K562 (cell line): ENCODE results near the gene GP1BB. TPM values are rescaled to one million over a fixed set of nuclear protein-coding genes. Genes with fewer than 3 reads are reported as not detected.

Experiments
- CHD2 ChIP-seq: IDR thresholded peaks from 2 replicates; pipeline ENCODE4 v1.6.1; 2011; ENCODE audit warnings: low read depth, low read length
- HCFC1 ChIP-seq: IDR thresholded peaks from 2 replicates; pipeline ENCODE4 v1.6.1; 2012; ENCODE audit warnings: low read depth, low read length, improper control_type of control experiment
- HDAC8 ChIP-seq: fragments of 450-650 bp; IDR thresholded peaks from 2 replicates; pipeline ENCODE4 v1.6.1; 2016; ENCODE audit warnings: mild to moderate bottlenecking, missing genetic modification characterization, moderate library complexity, missing compliant biosample characterization
- JUN ChIP-seq, 2 experiments: sonication (generic) in 1 of 2; formaldehyde crosslinking in 1 of 2; IDR thresholded peaks; 2 replicates each; pipeline versions ENCODE4 v1.6.1 to v1.8.0; 2012 to 2022; ENCODE audit warnings: borderline replicate concordance in 2 of 2, mild to moderate bottlenecking in 2 of 2, improper control_type of control experiment in 1 of 2, low read depth in 1 of 2, low read length in 1 of 2, missing genetic modification reagents in 1 of 2
- MYC ChIP-seq, 2 experiments: fragments of 250-450 bp in 1 of 2; sonication (Bioruptor Pico) in 1 of 2; IDR thresholded peaks; 2 replicates each; pipeline versions ENCODE4 v1.5.1 to v1.6.1; 2012 to 2021; ENCODE audit warnings: low read depth in 2 of 2, borderline replicate concordance in 1 of 2, improper control_type of control experiment in 1 of 2, low read length in 1 of 2, mild to moderate bottlenecking in 1 of 2, moderate library complexity in 1 of 2
- POLR2G ChIP-seq: fragments of 200-400 bp; formaldehyde crosslinking; IDR thresholded peaks from 2 replicates; pipeline ENCODE4 v1.6.1; 2017; ENCODE audit warnings: low read depth, mild to moderate bottlenecking, antibody characterized with exemption, low read length, moderate library complexity
- SAP30 ChIP-seq: fragments of 200-600 bp; sonication (generic); IDR thresholded peaks from 2 replicates; pipeline ENCODE4 v1.6.1; 2012; ENCODE audit warnings: borderline replicate concordance, low read depth, mild to moderate bottlenecking, moderate library complexity, low read length, control low read depth, inconsistent platforms; ENCODE audit not compliant: insufficient read depth, poor library complexity, severe bottlenecking
- SIRT6 ChIP-seq: IDR thresholded peaks from one replicate; pipeline ENCODE4 v1.6.1; 2012; ENCODE audit warnings: low read depth, mild to moderate bottlenecking, control low read depth, inconsistent platforms, low read length, moderate library complexity
- THAP12 ChIP-seq: fragments of 250-450 bp; sonication (Bioruptor Pico); IDR thresholded peaks from 2 replicates; pipeline ENCODE4 v1.9.0; 2021; ENCODE audit warnings: mild to moderate bottlenecking, inconsistent platforms
- ZBTB43 ChIP-seq: sonication (generic); formaldehyde crosslinking; IDR thresholded peaks from 2 replicates; pipeline ENCODE4 v1.8.0; 2023; ENCODE audit warnings: mild to moderate bottlenecking, missing genetic modification reagents
- ZHX1 ChIP-seq: fragments of 150-350 bp; conservative IDR thresholded peaks from 2 replicates; pipeline ENCODE4 v1.6.1; 2014; ENCODE audit warnings: low read length
- ZKSCAN1 ChIP-seq: fragments of 150-350 bp; IDR thresholded peaks from 2 replicates; pipeline ENCODE4 v1.6.1; 2016; ENCODE audit warnings: low read depth, low read length
- ZNF124 ChIP-seq: sonication (generic); formaldehyde crosslinking; IDR thresholded peaks from 2 replicates; pipeline ENCODE4 v1.8.1; 2022; ENCODE audit warnings: missing genetic modification reagents
- ZNF511 ChIP-seq: sonication (generic); formaldehyde crosslinking; IDR thresholded peaks from 2 replicates; pipeline ENCODE4 v1.8.0; 2022; ENCODE audit warnings: mild to moderate bottlenecking, missing genetic modification reagents
- ZNF589 ChIP-seq: fragments of 200-800 bp; sonication (Bioruptor generic); IDR thresholded peaks from 2 replicates; pipeline ENCODE4 v1.6.1; 2016; ENCODE audit warnings: low read depth, missing genetic modification characterization, missing compliant biosample characterization
- polyA plus RNA-seq, 8 experiments: library from polyadenylated mRNA; depleted of rRNA in 4 of 8; stranded (reverse) in 5 of 8; unstranded in 3 of 8; fragments of >200 nt; fragmentation: Nextera tagmentation in 2 of 8; fragmentation: Illumina TruSeq in 1 of 8; extraction: Ambion mirVana in 2 of 8; extraction: Trizol in 1 of 8; gene quantifications; 2 replicates each; pipeline versions ENCODE4 v1.2.1 to v1.2.3, GENCODE V29; 2011 to 2014; ENCODE audit warnings: inconsistent platforms in 1 of 8, missing spikeins in 1 of 8
- total RNA-seq, 7 experiments: library from RNA; depleted of rRNA in 6 of 7; stranded (reverse); fragments of >200 nt in 6 of 7; fragmentation: Illumina TruSeq in 2 of 7; extraction: Trizol in 2 of 7; gene quantifications; 2 replicates each; pipeline versions ENCODE4 v1.2.1 to v1.2.3, GENCODE V29; 2011 to 2021; ENCODE audit warnings: low replicate concordance in 1 of 7

GP1BB gene
- total and polyA plus RNA-seq, 9 of the 15 experiments (the other 6 are each of a cell fraction or from before 2014, with no cell fraction given) = 0.69 to 162 (median 2.8) TPM

- TF ChIP-seq ZBTB43 (CRISPR knock-in tag) (no peak), ZNF511 (no peak), SAP30 (peak; percentile 48), ZHX1 (peak; percentile 85), JUN (IDR thresholded peaks at IDR 0.05; ENCODE audit: borderline replicate concordance, low read depth, low read length) (peak; percentile 79), JUN (CRISPR knock-in tag; IDR thresholded peaks at IDR 0.05; ENCODE audit: borderline replicate concordance) (no peak), ZNF589 (no peak), ZKSCAN1 (peak; percentile 76; the same call in 1 of the 2 replicates), THAP12 (CRISPR knock-in tag) (peak; percentile 95), ZNF124 (no peak), MYC (IDR thresholded peaks at IDR 0.05; ENCODE audit: low read depth, low read length) (peak; percentile 94), MYC (CRISPR knock-in tag; IDR thresholded peaks at IDR 0.05; ENCODE audit: borderline replicate concordance, low read depth) (no peak; the same call in 1 of the 2 replicates), HDAC8 (peak; percentile 11; the same call in 1 of the 2 replicates), SIRT6 (peak; percentile 30), HCFC1 (peak; percentile 67), CHD2 (0 out of 2 replicates have a peak, but pooled peaks have one; percentile 11), POLR2G (peak; percentile 57)
Measured at GRCh38 chr22:19723983-19724827, 866 bp downstream of the GP1BB start (continued).
